HepG2 (cell line): ENCODE results near the gene BPIFA1. TPM values are rescaled to one million over a fixed set of nuclear protein-coding genes. Genes with fewer than 3 reads are reported as not detected.
A peak's percentile ranks its signal among the peaks of the same experiment; 100 is the strongest.

ENCODE experiments used
- EHMT2 ChIP-seq: fragments of 200-600 bp; sonication (generic); IDR thresholded peaks from 2 replicates; pipeline ENCODE4 v1.7.0; 2017; ENCODE audit warnings: antibody characterized with exemption, low read depth, low read length, borderline replicate concordance
- HDAC2 ChIP-seq: sonication (generic); formaldehyde crosslinking; IDR thresholded peaks from 2 replicates; pipeline ENCODE4 v1.4.0; 2020; ENCODE audit warnings: missing genetic modification reagents
- JARID2 ChIP-seq: sonication (generic); formaldehyde crosslinking; IDR thresholded peaks from 2 replicates; pipeline ENCODE4 v1.8.1; 2023; ENCODE audit warnings: missing genetic modification reagents, inconsistent platforms; ENCODE audit not compliant: insufficient replicate concordance
- KDM5A ChIP-seq: fragments of 200-600 bp; sonication (generic); IDR thresholded peaks from 2 replicates; pipeline ENCODE4 v1.7.0; 2018; ENCODE audit warnings: antibody characterized with exemption, mild to moderate bottlenecking, low read length, borderline replicate concordance
- PLRG1 ChIP-seq: fragments of 450-650 bp; conservative IDR thresholded peaks from 2 replicates; pipeline ENCODE4 v1.6.1; 2016
- POGZ ChIP-seq: sonication (generic); formaldehyde crosslinking; IDR thresholded peaks from 2 replicates; pipeline ENCODE4 v1.4.0; 2020; ENCODE audit warnings: mild to moderate bottlenecking, missing genetic modification reagents
- RXRB ChIP-seq: IDR thresholded peaks from 2 replicates; pipeline ENCODE4 v1.6.1; 2016; ENCODE audit warnings: borderline replicate concordance, missing genetic modification reagents, missing compliant biosample characterization
- SP140L ChIP-seq: sonication (generic); formaldehyde crosslinking; IDR thresholded peaks from 2 replicates; pipeline ENCODE4 v1.4.0; 2020; ENCODE audit warnings: missing genetic modification reagents, borderline replicate concordance
- TGIF2 ChIP-seq: IDR thresholded peaks from 2 replicates; pipeline ENCODE4 v1.6.1; 2016; ENCODE audit warnings: control low read depth, missing compliant biosample characterization
- WIZ ChIP-seq: sonication (generic); formaldehyde crosslinking; IDR thresholded peaks from 2 replicates; pipeline ENCODE4 v1.5.1; 2020; ENCODE audit warnings: mild to moderate bottlenecking, missing genetic modification reagents
- ZNF550 ChIP-seq: sonication (generic); formaldehyde crosslinking; IDR thresholded peaks from 2 replicates; pipeline ENCODE4 v1.4.0; 2020; ENCODE audit warnings: mild to moderate bottlenecking, missing genetic modification reagents, borderline replicate concordance
- ZNF883 ChIP-seq: sonication (generic); formaldehyde crosslinking; IDR thresholded peaks from 2 replicates; pipeline ENCODE4 v1.5.1; 2020; ENCODE audit warnings: mild to moderate bottlenecking, missing genetic modification reagents; ENCODE audit errors: not compliant biosample characterization
- polyA plus RNA-seq, 8 experiments: library from polyadenylated mRNA; depleted of rRNA in 3 of 8; stranded (reverse) in 7 of 8; unstranded in 1 of 8; fragments of >200 nt; fragmentation: Illumina TruSeq in 4 of 8; extraction: Trizol in 4 of 8; gene quantifications; 2 replicates each; pipeline versions ENCODE4 v1.2.1 to v1.2.3, GENCODE V29; 2011 to 2016; ENCODE audit warnings: low read depth in 4 of 8, missing spikeins in 1 of 8, mixed read lengths in 1 of 8; ENCODE audit not compliant: insufficient read depth in 1 of 8
- total RNA-seq, 5 experiments: library from RNA; depleted of rRNA; stranded (reverse); fragments of >200 nt; fragmentation: Illumina TruSeq; extraction: Trizol; gene quantifications; 2 replicates each; pipeline ENCODE4 v1.2.3, GENCODE V29; 2016; ENCODE audit warnings: low read depth in 1 of 5
- TF ChIP-seq, protein P1 (sequence below): fragments of 450-650 bp; IDR thresholded peaks from 2 replicates; pipeline ENCODE4 v1.6.1; 2017; ENCODE audit warnings: mild to moderate bottlenecking
- TF ChIP-seq, protein P2 (sequence below): IDR thresholded peaks from 2 replicates; pipeline ENCODE4 v1.6.1; 2016; ENCODE audit warnings: low read depth, borderline replicate concordance
- TF ChIP-seq, protein P3 (sequence below): sonication (generic); formaldehyde crosslinking; IDR thresholded peaks from 2 replicates; pipeline ENCODE4 v1.5.0; 2020; ENCODE audit warnings: mild to moderate bottlenecking, missing genetic modification reagents, borderline replicate concordance
- TF ChIP-seq, protein P4 (sequence below): sonication (generic); formaldehyde crosslinking; IDR thresholded peaks from 2 replicates; pipeline ENCODE4 v1.8.0; 2022; ENCODE audit warnings: mild to moderate bottlenecking, missing genetic modification reagents, moderate library complexity
- TF ChIP-seq, protein P5 (sequence below): sonication (generic); formaldehyde crosslinking; IDR thresholded peaks from 2 replicates; pipeline ENCODE4 v1.4.0; 2020; ENCODE audit warnings: missing genetic modification reagents, borderline replicate concordance

Gene BPIFA1
- total and polyA plus RNA-seq, 2 of the 13 experiments (the other 11 are each of a cell fraction or from before 2014, with no cell fraction given) = not detected

DNA sequence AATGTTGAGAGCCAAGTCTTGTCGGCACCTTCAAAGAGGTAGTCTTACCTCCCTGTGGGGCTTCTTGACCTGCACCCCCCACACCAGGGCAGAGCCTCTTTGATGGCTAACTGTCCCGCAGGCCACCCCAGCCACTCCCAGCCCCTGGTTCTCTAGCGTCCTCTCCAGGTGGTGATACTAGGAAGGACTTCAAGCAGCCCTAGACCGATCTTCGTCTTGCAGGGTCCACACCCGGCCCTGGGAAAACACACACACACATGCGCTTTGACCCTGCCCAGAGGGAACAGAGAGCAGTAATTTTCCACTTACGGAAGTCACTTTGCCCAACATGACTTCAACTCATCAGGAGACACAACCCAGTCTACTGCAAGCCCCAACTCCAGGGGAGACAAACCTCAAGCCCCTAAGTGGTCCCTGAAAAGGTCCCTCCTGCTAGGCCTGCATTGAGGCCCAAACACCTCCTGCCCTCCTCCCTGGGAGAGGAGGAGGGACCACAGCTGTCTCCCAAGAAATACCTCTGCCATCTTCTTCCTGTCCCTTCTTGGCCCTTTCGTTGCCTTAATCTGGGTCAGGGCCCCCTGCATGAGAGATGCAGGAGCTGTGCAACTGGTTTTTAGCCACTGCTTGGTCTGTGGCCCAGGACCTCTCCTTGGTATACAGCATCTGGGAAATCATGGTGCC, 44.3 kb downstream of the BPIFA1 start (continued):
- TF ChIP-seq, protein P1, sequence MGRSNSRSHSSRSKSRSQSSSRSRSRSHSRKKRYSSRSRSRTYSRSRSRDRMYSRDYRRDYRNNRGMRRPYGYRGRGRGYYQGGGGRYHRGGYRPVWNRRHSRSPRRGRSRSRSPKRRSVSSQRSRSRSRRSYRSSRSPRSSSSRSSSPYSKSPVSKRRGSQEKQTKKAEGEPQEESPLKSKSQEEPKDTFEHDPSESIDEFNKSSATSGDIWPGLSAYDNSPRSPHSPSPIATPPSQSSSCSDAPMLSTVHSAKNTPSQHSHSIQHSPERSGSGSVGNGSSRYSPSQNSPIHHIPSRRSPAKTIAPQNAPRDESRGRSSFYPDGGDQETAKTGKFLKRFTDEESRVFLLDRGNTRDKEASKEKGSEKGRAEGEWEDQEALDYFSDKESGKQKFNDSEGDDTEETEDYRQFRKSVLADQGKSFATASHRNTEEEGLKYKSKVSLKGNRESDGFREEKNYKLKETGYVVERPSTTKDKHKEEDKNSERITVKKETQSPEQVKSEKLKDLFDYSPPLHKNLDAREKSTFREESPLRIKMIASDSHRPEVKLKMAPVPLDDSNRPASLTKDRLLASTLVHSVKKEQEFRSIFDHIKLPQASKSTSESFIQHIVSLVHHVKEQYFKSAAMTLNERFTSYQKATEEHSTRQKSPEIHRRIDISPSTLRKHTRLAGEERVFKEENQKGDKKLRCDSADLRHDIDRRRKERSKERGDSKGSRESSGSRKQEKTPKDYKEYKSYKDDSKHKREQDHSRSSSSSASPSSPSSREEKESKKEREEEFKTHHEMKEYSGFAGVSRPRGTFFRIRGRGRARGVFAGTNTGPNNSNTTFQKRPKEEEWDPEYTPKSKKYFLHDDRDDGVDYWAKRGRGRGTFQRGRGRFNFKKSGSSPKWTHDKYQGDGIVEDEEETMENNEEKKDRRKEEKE = no peak
- no peak for TF ChIP-seq EHMT2
- peak; percentile 41; the same call in 1 of the 2 replicates for TF ChIP-seq POGZ (CRISPR knock-in tag)
- no peak for TF ChIP-seq TGIF2 (CRISPR knock-in tag)
- TF ChIP-seq, protein P2, sequence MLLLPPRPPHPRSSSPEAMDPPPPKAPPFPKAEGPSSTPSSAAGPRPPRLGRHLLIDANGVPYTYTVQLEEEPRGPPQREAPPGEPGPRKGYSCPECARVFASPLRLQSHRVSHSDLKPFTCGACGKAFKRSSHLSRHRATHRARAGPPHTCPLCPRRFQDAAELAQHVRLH = peak; percentile 64; the same call in 1 of the 2 replicates
- peak; percentile 54; the same call in 1 of the 2 replicates for TF ChIP-seq WIZ (CRISPR knock-in tag)
- no peak for TF ChIP-seq SP140L (CRISPR knock-in tag)
- TF ChIP-seq KDM5A = no peak
- peak; percentile 18 for TF ChIP-seq JARID2 (CRISPR knock-in tag)
- 0 out of 2 replicates have a peak, but pooled peaks have one; percentile 77 for TF ChIP-seq ZNF550 (CRISPR knock-in tag)
- TF ChIP-seq RXRB (CRISPR knock-in tag) = peak; percentile 78
- TF ChIP-seq, protein P3, sequence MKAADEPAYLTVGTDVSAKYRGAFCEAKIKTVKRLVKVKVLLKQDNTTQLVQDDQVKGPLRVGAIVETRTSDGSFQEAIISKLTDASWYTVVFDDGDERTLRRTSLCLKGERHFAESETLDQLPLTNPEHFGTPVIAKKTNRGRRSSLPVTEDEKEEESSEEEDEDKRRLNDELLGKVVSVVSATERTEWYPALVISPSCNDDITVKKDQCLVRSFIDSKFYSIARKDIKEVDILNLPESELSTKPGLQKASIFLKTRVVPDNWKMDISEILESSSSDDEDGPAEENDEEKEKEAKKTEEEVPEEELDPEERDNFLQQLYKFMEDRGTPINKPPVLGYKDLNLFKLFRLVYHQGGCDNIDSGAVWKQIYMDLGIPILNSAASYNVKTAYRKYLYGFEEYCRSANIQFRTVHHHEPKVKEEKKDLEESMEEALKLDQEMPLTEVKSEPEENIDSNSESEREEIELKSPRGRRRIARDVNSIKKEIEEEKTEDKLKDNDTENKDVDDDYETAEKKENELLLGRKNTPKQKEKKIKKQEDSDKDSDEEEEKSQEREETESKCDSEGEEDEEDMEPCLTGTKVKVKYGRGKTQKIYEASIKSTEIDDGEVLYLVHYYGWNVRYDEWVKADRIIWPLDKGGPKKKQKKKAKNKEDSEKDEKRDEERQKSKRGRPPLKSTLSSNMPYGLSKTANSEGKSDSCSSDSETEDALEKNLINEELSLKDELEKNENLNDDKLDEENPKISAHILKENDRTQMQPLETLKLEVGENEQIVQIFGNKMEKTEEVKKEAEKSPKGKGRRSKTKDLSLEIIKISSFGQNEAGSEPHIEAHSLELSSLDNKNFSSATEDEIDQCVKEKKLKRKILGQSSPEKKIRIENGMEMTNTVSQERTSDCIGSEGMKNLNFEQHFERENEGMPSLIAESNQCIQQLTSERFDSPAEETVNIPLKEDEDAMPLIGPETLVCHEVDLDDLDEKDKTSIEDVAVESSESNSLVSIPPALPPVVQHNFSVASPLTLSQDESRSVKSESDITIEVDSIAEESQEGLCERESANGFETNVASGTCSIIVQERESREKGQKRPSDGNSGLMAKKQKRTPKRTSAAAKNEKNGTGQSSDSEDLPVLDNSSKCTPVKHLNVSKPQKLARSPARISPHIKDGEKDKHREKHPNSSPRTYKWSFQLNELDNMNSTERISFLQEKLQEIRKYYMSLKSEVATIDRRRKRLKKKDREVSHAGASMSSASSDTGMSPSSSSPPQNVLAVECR (CRISPR knock-in tag) = peak; percentile 42; the same call in 1 of the 2 replicates
- peak; percentile 15 for TF ChIP-seq ZNF883
- TF ChIP-seq HDAC2 (CRISPR knock-in tag) = no peak
- no peak for TF ChIP-seq PLRG1
- TF ChIP-seq, protein P4, sequence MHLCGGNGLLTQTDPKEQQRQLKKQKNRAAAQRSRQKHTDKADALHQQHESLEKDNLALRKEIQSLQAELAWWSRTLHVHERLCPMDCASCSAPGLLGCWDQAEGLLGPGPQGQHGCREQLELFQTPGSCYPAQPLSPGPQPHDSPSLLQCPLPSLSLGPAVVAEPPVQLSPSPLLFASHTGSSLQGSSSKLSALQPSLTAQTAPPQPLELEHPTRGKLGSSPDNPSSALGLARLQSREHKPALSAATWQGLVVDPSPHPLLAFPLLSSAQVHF = no peak
- TF ChIP-seq, protein P5, sequence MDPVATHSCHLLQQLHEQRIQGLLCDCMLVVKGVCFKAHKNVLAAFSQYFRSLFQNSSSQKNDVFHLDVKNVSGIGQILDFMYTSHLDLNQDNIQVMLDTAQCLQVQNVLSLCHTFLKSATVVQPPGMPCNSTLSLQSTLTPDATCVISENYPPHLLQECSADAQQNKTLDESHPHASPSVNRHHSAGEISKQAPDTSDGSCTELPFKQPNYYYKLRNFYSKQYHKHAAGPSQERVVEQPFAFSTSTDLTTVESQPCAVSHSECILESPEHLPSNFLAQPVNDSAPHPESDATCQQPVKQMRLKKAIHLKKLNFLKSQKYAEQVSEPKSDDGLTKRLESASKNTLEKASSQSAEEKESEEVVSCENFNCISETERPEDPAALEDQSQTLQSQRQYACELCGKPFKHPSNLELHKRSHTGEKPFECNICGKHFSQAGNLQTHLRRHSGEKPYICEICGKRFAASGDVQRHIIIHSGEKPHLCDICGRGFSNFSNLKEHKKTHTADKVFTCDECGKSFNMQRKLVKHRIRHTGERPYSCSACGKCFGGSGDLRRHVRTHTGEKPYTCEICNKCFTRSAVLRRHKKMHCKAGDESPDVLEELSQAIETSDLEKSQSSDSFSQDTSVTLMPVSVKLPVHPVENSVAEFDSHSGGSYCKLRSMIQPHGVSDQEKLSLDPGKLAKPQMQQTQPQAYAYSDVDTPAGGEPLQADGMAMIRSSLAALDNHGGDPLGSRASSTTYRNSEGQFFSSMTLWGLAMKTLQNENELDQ = no peak
